WTC11 (cell line): Measurements from ENCODE around the gene CNGA1. TPM values are rescaled to one million over a fixed set of nuclear protein-coding genes. Genes with fewer than 3 reads are reported as not detected.

Experiments
- AR ChIP-seq: fragments of 250-450 bp; sonication (Bioruptor Pico); IDR thresholded peaks from 2 replicates; pipeline ENCODE4 v1.9.0; 2021; ENCODE audit warnings: mild to moderate bottlenecking
- FOXP1 ChIP-seq: sonication (generic); formaldehyde crosslinking; IDR thresholded peaks from 2 replicates; pipeline ENCODE4 v1.8.0; 2022; ENCODE audit warnings: missing genetic modification reagents, mild to moderate bottlenecking, moderate library complexity, borderline replicate concordance
- FOXP4 ChIP-seq: sonication (generic); formaldehyde crosslinking; IDR thresholded peaks from 2 replicates; pipeline ENCODE4 v1.8.0; 2022; ENCODE audit warnings: mild to moderate bottlenecking, missing genetic modification reagents
- HMGA2 ChIP-seq: fragments of 250-450 bp; sonication (Bioruptor Pico); IDR thresholded peaks from 2 replicates; pipeline ENCODE4 v1.4.0; 2021; ENCODE audit warnings: mild to moderate bottlenecking, moderate library complexity
- JAZF1 ChIP-seq: fragments of 250-450 bp; sonication (Bioruptor Pico); IDR thresholded peaks from 2 replicates; pipeline ENCODE4 v1.9.0; 2021; ENCODE audit warnings: moderate library complexity, mild to moderate bottlenecking, inconsistent platforms
- MAX ChIP-seq: sonication (generic); formaldehyde crosslinking; IDR thresholded peaks from 2 replicates; pipeline ENCODE4 v1.8.0; 2022; ENCODE audit warnings: mild to moderate bottlenecking, missing genetic modification reagents
- MYBL2 ChIP-seq: sonication (generic); formaldehyde crosslinking; IDR thresholded peaks from 2 replicates; pipeline ENCODE4 v1.8.1; 2023; ENCODE audit warnings: mild to moderate bottlenecking, moderate library complexity, missing genetic modification reagents
- NFATC4 ChIP-seq: fragments of 250-450 bp; sonication (Bioruptor Pico); IDR thresholded peaks from 2 replicates; pipeline ENCODE4 v1.9.0; 2021; ENCODE audit warnings: mild to moderate bottlenecking
- NFE2L1 ChIP-seq: sonication (generic); formaldehyde crosslinking; IDR thresholded peaks from 2 replicates; pipeline ENCODE4 v1.8.1; 2023; ENCODE audit warnings: missing genetic modification reagents
- NR1H2 ChIP-seq: sonication (generic); formaldehyde crosslinking; IDR thresholded peaks from 2 replicates; pipeline ENCODE4 v1.9.0; 2021; ENCODE audit warnings: mild to moderate bottlenecking, moderate library complexity, missing genetic modification reagents
- NR2C2 ChIP-seq: sonication (generic); formaldehyde crosslinking; IDR thresholded peaks from 2 replicates; pipeline ENCODE4 v1.8.0; 2022; ENCODE audit warnings: mild to moderate bottlenecking, missing genetic modification reagents
- PRRX2 ChIP-seq: fragments of 250-450 bp; sonication (Bioruptor Pico); IDR thresholded peaks from 2 replicates; pipeline ENCODE4 v1.8.0; 2021; ENCODE audit warnings: mild to moderate bottlenecking
- SMAD4 ChIP-seq: sonication (generic); formaldehyde crosslinking; IDR thresholded peaks from 2 replicates; pipeline ENCODE4 v1.8.0; 2022; ENCODE audit warnings: mild to moderate bottlenecking, missing genetic modification reagents
- SOX15 ChIP-seq: fragments of 250-450 bp; sonication (Bioruptor Pico); IDR thresholded peaks from 2 replicates; pipeline ENCODE4 v1.9.0; 2021; ENCODE audit warnings: mild to moderate bottlenecking
- SP1 ChIP-seq: sonication (generic); formaldehyde crosslinking; conservative IDR thresholded peaks from 2 replicates; pipeline ENCODE4 v1.8.1; 2022; ENCODE audit warnings: missing genetic modification reagents
- TEAD4 ChIP-seq: sonication (generic); formaldehyde crosslinking; IDR thresholded peaks from 2 replicates; pipeline ENCODE4 v1.8.0; 2022; ENCODE audit warnings: mild to moderate bottlenecking, missing genetic modification reagents
- TP53 ChIP-seq: sonication (generic); formaldehyde crosslinking; IDR thresholded peaks from 2 replicates; pipeline ENCODE4 v1.8.1; 2023; ENCODE audit warnings: mild to moderate bottlenecking, missing genetic modification reagents
- ZNF138 ChIP-seq: sonication (generic); formaldehyde crosslinking; conservative IDR thresholded peaks from 2 replicates; pipeline ENCODE4 v1.8.1; 2022; ENCODE audit warnings: mild to moderate bottlenecking, moderate library complexity, missing genetic modification reagents
- ZNF232 ChIP-seq: sonication (generic); formaldehyde crosslinking; IDR thresholded peaks from 2 replicates; pipeline ENCODE4 v1.8.0; 2022; ENCODE audit warnings: mild to moderate bottlenecking, missing genetic modification reagents
- ZNF396 ChIP-seq: fragments of 250-450 bp; sonication (Bioruptor Pico); IDR thresholded peaks from 2 replicates; pipeline ENCODE4 v1.8.0; 2021; ENCODE audit warnings: mild to moderate bottlenecking, moderate library complexity, borderline replicate concordance
- ZNF671 ChIP-seq: fragments of 250-450 bp; sonication (Bioruptor Pico); IDR thresholded peaks from 2 replicates; pipeline ENCODE4 v1.8.0; 2021; ENCODE audit warnings: mild to moderate bottlenecking
- total RNA-seq: library from RNA; stranded (reverse); gene quantifications from 3 replicates; pipeline ENCODE4 v1.2.3, GENCODE V29; 2021
- TF ChIP-seq, protein P1 (sequence below): sonication (generic); formaldehyde crosslinking; IDR thresholded peaks from 2 replicates; pipeline ENCODE4 v1.8.1; 2022; ENCODE audit warnings: low read depth, missing genetic modification reagents, borderline replicate concordance
- TF ChIP-seq, protein P2 (sequence below): sonication (generic); formaldehyde crosslinking; IDR thresholded peaks from 2 replicates; pipeline ENCODE4 v1.8.1; 2023; ENCODE audit warnings: mild to moderate bottlenecking, missing genetic modification reagents, moderate library complexity
- TF ChIP-seq, protein P3 (sequence below): sonication (generic); formaldehyde crosslinking; IDR thresholded peaks from 2 replicates; pipeline ENCODE4 v1.8.1; 2023; ENCODE audit warnings: mild to moderate bottlenecking, missing genetic modification reagents, borderline replicate concordance
- TF ChIP-seq, protein P4 (sequence below): sonication (generic); formaldehyde crosslinking; IDR thresholded peaks from 2 replicates; pipeline ENCODE4 v1.8.0; 2022; ENCODE audit warnings: missing genetic modification reagents
- TF ChIP-seq, protein P5 (sequence below): fragments of 250-450 bp; sonication (Bioruptor Pico); IDR thresholded peaks from 2 replicates; pipeline ENCODE4 v1.8.0; 2021; ENCODE audit warnings: mild to moderate bottlenecking

The CNGA1 gene
- total RNA-seq, 1 experiment from 2014 or later: 1.1 TPM

DNA sequence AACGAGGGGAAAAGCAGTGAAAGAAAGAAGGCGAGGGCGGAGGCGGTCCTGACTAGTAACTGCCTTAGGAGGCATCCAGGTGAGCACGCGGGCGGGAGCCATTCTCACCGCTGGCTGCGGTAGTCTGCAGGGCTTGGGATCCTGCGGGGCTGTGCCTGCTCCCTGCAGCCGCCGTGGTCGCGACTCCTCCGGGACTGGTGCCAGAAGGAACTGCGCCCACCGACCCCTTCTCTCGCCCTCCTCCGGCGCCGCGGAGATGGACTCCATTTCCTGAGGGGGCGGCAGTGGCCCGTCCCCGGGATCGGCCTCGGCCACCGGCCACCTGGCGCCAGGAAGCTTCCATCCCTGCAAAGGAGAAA is 102.6 kb downstream of the CNGA1 start (continued):
- TF ChIP-seq, protein P1, sequence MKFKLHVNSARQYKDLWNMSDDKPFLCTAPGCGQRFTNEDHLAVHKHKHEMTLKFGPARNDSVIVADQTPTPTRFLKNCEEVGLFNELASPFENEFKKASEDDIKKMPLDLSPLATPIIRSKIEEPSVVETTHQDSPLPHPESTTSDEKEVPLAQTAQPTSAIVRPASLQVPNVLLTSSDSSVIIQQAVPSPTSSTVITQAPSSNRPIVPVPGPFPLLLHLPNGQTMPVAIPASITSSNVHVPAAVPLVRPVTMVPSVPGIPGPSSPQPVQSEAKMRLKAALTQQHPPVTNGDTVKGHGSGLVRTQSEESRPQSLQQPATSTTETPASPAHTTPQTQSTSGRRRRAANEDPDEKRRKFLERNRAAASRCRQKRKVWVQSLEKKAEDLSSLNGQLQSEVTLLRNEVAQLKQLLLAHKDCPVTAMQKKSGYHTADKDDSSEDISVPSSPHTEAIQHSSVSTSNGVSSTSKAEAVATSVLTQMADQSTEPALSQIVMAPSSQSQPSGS: no peak
- TF ChIP-seq SOX15 (CRISPR knock-in tag): no peak
- no peak for TF ChIP-seq SMAD4 (CRISPR knock-in tag)
- TF ChIP-seq ZNF232 (CRISPR knock-in tag): peak; percentile 74; the same call in 1 of the 2 replicates
- TF ChIP-seq ZNF396 (CRISPR knock-in tag): no peak
- TF ChIP-seq TP53 (CRISPR knock-in tag): no peak
- TF ChIP-seq NR2C2 (CRISPR knock-in tag): no peak
- TF ChIP-seq ZNF671 (CRISPR knock-in tag): no peak
- TF ChIP-seq, protein P2, sequence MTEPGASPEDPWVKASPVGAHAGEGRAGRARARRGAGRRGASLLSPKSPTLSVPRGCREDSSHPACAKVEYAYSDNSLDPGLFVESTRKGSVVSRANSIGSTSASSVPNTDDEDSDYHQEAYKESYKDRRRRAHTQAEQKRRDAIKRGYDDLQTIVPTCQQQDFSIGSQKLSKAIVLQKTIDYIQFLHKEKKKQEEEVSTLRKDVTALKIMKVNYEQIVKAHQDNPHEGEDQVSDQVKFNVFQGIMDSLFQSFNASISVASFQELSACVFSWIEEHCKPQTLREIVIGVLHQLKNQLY (CRISPR knock-in tag): no peak
- TF ChIP-seq ZNF138 (CRISPR knock-in tag): no peak
- no peak for TF ChIP-seq NFATC4 (CRISPR knock-in tag)
- TF ChIP-seq HMGA2 (CRISPR knock-in tag): no peak
- no peak for TF ChIP-seq AR (CRISPR knock-in tag)
- TF ChIP-seq, protein P3, sequence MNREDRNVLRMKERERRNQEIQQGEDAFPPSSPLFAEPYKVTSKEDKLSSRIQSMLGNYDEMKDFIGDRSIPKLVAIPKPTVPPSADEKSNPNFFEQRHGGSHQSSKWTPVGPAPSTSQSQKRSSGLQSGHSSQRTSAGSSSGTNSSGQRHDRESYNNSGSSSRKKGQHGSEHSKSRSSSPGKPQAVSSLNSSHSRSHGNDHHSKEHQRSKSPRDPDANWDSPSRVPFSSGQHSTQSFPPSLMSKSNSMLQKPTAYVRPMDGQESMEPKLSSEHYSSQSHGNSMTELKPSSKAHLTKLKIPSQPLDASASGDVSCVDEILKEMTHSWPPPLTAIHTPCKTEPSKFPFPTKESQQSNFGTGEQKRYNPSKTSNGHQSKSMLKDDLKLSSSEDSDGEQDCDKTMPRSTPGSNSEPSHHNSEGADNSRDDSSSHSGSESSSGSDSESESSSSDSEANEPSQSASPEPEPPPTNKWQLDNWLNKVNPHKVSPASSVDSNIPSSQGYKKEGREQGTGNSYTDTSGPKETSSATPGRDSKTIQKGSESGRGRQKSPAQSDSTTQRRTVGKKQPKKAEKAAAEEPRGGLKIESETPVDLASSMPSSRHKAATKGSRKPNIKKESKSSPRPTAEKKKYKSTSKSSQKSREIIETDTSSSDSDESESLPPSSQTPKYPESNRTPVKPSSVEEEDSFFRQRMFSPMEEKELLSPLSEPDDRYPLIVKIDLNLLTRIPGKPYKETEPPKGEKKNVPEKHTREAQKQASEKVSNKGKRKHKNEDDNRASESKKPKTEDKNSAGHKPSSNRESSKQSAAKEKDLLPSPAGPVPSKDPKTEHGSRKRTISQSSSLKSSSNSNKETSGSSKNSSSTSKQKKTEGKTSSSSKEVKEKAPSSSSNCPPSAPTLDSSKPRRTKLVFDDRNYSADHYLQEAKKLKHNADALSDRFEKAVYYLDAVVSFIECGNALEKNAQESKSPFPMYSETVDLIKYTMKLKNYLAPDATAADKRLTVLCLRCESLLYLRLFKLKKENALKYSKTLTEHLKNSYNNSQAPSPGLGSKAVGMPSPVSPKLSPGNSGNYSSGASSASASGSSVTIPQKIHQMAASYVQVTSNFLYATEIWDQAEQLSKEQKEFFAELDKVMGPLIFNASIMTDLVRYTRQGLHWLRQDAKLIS (CRISPR knock-in tag): no peak
- TF ChIP-seq, protein P4, sequence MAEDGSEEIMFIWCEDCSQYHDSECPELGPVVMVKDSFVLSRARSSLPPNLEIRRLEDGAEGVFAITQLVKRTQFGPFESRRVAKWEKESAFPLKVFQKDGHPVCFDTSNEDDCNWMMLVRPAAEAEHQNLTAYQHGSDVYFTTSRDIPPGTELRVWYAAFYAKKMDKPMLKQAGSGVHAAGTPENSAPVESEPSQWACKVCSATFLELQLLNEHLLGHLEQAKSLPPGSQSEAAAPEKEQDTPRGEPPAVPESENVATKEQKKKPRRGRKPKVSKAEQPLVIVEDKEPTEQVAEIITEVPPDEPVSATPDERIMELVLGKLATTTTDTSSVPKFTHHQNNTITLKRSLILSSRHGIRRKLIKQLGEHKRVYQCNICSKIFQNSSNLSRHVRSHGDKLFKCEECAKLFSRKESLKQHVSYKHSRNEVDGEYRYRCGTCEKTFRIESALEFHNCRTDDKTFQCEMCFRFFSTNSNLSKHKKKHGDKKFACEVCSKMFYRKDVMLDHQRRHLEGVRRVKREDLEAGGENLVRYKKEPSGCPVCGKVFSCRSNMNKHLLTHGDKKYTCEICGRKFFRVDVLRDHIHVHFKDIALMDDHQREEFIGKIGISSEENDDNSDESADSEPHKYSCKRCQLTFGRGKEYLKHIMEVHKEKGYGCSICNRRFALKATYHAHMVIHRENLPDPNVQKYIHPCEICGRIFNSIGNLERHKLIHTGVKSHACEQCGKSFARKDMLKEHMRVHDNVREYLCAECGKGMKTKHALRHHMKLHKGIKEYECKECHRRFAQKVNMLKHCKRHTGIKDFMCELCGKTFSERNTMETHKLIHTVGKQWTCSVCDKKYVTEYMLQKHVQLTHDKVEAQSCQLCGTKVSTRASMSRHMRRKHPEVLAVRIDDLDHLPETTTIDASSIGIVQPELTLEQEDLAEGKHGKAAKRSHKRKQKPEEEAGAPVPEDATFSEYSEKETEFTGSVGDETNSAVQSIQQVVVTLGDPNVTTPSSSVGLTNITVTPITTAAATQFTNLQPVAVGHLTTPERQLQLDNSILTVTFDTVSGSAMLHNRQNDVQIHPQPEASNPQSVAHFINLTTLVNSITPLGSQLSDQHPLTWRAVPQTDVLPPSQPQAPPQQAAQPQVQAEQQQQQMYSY (CRISPR knock-in tag): no peak
- TF ChIP-seq SP1 (CRISPR knock-in tag): no peak
- TF ChIP-seq JAZF1 (CRISPR knock-in tag): no peak
- peak; percentile 57; the same call in 1 of the 2 replicates for TF ChIP-seq MAX (CRISPR knock-in tag)
- no peak for TF ChIP-seq PRRX2 (CRISPR knock-in tag)
- no peak for TF ChIP-seq FOXP1
- 0 out of 2 replicates have a peak, but pooled peaks have one; percentile 26 for TF ChIP-seq TEAD4 (CRISPR knock-in tag)
- TF ChIP-seq, protein P5, sequence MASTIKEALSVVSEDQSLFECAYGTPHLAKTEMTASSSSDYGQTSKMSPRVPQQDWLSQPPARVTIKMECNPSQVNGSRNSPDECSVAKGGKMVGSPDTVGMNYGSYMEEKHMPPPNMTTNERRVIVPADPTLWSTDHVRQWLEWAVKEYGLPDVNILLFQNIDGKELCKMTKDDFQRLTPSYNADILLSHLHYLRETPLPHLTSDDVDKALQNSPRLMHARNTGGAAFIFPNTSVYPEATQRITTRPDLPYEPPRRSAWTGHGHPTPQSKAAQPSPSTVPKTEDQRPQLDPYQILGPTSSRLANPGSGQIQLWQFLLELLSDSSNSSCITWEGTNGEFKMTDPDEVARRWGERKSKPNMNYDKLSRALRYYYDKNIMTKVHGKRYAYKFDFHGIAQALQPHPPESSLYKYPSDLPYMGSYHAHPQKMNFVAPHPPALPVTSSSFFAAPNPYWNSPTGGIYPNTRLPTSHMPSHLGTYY (CRISPR knock-in tag): no peak
- no peak for TF ChIP-seq MYBL2 (CRISPR knock-in tag)
- TF ChIP-seq FOXP4 (CRISPR knock-in tag): no peak
- TF ChIP-seq NFE2L1: no peak
- no peak for TF ChIP-seq NR1H2
